ENCODE results near the gene ITGA7.

Gene ITGA7

DNA sequence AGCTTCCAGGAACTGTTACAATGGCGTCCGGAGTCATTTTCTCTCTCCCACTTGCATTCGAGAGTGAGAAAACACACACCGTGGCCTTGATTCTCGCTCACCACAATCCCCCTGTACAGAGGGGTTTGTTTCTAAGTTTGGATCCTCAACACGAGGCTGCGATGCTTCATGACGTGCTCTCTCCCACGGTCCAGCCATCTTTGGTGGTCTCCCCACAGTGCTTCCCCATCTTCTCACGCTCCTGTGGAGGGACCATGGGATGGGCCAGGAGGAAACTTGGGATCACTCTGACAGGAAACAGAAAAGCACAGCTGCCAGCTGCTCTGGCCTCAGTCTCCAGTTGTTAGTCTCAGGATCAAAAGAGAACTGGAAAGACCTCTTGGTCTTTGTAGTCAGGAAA lies 42.9 kb downstream of the ITGA7 start:
- DNase-seq (ENCODE audit: extremely low read depth, low read depth), result no peak
- TF ChIP-seq, protein P1, sequence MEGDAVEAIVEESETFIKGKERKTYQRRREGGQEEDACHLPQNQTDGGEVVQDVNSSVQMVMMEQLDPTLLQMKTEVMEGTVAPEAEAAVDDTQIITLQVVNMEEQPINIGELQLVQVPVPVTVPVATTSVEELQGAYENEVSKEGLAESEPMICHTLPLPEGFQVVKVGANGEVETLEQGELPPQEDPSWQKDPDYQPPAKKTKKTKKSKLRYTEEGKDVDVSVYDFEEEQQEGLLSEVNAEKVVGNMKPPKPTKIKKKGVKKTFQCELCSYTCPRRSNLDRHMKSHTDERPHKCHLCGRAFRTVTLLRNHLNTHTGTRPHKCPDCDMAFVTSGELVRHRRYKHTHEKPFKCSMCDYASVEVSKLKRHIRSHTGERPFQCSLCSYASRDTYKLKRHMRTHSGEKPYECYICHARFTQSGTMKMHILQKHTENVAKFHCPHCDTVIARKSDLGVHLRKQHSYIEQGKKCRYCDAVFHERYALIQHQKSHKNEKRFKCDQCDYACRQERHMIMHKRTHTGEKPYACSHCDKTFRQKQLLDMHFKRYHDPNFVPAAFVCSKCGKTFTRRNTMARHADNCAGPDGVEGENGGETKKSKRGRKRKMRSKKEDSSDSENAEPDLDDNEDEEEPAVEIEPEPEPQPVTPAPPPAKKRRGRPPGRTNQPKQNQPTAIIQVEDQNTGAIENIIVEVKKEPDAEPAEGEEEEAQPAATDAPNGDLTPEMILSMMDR (IDR thresholded peaks at IDR 0.05; ENCODE audit: low read depth, low read length, missing control alignments), result no peak
- no peak overlapping the region for H3K4me3 ChIP-seq (replicated peaks; ENCODE audit: low read depth, low read length)

DNA sequence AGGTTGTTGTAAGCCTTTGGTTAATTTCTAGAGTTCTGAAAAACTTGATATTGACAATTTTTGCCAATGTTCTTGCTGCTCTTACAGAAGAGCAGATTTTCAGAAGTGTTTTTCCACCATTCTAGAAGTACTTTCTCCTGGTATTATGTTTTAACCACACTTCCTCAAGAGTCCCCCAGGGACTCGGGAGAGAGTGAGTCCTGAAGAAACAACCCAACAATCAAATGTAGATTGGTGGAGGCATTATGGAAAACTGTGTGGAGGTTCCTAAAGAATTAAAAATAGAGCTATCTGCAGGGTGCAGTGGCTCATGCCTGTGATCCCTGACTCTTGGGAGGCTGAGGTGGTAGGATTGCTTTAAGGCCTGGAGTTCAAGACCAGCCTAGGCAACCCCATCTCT lies 44.3 kb downstream of the ITGA7 start:
- H3K4me3 ChIP-seq (replicated peaks; ENCODE audit: low read depth, low read length), result no peak overlapping the region
- TF ChIP-seq, protein P1 (IDR thresholded peaks at IDR 0.05; ENCODE audit: low read depth, low read length, missing control alignments), result no peak
- DNase-seq (ENCODE audit: extremely low read depth, low read depth), result no peak

DNA sequence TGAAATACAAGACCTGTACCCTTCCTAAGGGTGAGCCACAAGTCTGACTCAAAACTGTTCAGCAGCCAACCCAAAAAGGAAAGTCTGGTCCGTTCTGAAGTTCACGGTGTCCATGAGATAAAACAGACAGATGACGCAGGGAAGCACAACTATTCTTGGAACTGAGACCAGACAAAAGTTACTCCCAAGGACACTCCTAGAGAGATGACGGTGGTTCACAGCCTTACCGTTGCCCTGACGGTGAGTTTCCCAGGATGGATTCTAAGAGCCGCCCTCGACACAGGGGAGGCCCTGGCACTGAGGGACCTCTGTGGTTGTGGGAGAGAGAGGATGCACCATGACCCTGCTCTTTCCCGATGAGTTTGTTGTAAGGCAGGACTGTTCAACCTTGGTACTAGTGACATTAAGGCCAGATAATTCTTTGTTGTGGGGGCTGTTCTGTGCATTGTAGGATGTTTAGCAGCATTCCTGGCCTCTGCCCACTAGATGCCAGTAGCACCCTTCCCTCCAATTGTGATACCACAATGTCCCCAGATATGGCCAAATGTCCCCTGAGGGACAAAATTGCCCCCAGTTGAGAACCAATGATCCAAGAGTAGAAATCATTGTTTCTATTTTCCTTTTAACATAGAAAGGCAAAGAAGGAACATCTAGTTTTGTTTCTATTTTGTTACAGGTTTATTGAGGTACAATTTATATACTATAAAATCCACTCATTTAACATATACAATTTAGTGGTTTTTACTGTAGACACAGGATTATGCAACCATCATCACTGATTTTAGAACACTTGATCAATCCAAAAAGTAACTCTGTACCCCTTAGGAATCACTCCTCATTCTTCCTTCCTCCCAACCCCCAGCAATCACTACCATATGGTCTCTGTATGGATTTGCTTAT lies 48.0 kb downstream of the ITGA7 start:
- TF ChIP-seq, protein P1 (IDR thresholded peaks at IDR 0.05; ENCODE audit: low read depth, low read length, missing control alignments), result peak; percentile 61
- no peak overlapping the region for H3K4me3 ChIP-seq (replicated peaks; ENCODE audit: low read depth, low read length)
- no peak for DNase-seq (ENCODE audit: extremely low read depth, low read depth)

DNA sequence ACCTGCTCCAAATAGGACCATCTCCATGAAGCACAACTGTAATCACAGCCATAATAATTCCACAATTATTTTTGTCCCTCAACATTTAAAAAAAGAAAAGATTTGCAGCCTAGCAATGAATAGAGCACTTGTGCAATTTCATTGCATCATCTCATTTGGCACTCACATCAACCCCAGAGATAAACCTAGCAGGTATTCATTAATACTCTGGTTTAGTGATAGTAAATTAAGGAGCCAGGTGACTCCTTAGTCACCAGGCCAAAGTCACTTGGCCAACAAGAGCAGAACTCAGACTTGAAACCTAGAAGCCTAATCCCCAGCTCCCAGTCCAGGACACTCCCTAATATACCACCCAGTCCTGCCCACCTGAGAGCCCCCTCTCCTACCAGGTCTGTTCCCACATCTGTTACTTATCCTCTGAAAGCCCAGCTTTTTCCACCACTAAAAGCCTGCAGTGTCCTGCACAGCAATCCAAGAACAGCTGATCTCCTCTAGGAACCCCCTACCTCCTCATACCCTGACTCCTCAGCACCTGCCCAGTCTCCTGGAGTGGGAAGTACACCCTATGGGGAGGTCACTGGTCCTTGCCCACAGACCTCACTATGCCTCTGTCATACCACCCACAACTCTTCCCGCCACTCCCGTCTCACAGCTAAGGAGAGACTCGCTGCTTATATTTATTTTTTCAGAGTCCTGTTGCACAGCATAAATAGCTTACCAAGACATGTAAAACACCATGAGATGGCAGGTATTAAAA lies 48.9 kb downstream of the ITGA7 start:
- no peak overlapping the region for H3K4me3 ChIP-seq (replicated peaks; ENCODE audit: low read depth, low read length)
- DNase-seq (ENCODE audit: extremely low read depth, low read depth), result no peak
- TF ChIP-seq, protein P1 (IDR thresholded peaks at IDR 0.05; ENCODE audit: low read depth, low read length, missing control alignments), result no peak

DNA sequence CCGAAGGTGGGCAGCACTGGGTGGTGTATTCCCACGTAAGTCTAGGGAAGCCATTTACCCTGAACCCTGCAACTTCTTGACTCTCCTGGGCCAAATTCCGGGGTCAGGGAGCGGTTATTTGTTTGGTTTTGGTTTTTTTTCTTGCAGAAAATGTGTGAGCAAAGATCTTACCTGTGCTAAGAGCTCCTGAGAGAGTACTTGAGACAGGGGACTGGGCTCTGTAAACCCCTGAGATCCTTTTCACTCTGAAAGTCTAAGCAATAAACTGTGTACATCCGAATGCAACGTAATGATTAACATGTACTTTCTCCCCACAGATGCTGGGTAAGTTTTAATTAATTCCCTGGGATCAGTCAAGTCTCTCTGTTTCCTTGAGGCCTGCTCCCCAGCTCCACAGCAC lies 49.5 kb downstream of the ITGA7 start:
- TF ChIP-seq, protein P1 (IDR thresholded peaks at IDR 0.05; ENCODE audit: low read depth, low read length, missing control alignments), result no peak
- no peak overlapping the region for H3K4me3 ChIP-seq (replicated peaks; ENCODE audit: low read depth, low read length)
- DNase-seq (ENCODE audit: extremely low read depth, low read depth), result no peak

DNA sequence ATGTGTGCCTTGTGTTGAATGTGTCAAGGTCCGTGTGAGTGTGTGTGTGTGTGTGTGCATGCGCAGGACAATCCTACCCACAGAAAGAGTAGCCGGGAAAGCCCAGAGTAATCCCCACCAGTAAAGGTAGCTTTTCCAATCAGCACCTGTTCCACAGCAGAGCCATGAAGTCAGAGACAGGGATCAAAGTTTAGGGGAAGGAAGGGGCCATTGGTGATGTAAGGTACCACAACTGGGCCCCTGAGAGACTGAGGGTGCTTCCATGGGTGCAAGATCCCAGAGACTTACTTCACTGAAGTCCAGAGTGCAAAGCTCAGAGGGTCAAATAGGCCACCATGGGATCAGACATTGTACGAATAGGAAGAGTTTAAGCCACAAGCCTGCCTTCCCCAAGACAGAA lies 50.5 kb downstream of the ITGA7 start:
- H3K4me3 ChIP-seq (replicated peaks; ENCODE audit: low read depth, low read length), result no peak overlapping the region
- TF ChIP-seq, protein P1 (IDR thresholded peaks at IDR 0.05; ENCODE audit: low read depth, low read length, missing control alignments), result no peak
- no peak for DNase-seq (ENCODE audit: extremely low read depth, low read depth)
